HCT116 (cell line): ENCODE measurements around the gene MARCHF3. TPM values are rescaled to one million over a fixed set of nuclear protein-coding genes. Genes with fewer than 3 reads are reported as not detected.

Source experiments
- ATAC-seq: fragments of 200-7000 bp; cut with Tn5 transposase; 2 replicates; pipeline ENCODE4 v1.9.1; 2020; ENCODE audit warnings: mild to moderate bottlenecking, moderate library complexity
- BruUV-seq: library from RNA; stranded (reverse); fragments of 400-500 nt; replicated peaks from 2 replicates; lab custom pipeline; 2021; lab: Mats Ljungman, UMichigan
- CTCF ChIA-PET: fragments of 300-600 bp; sonication (Branson Sonifier 250); formaldehyde crosslinking; loops from one replicate; lab custom pipeline; 2021; ENCODE audit warnings: antibody characterized with exemption; lab: Charles Lee
- POLR2A ChIA-PET: fragments of 300-600, 350-600 bp; sonication (Branson Sonifier 250); formaldehyde crosslinking; loops from one replicate; lab custom pipeline; 2021; ENCODE audit warnings: antibody characterized with exemption; lab: Charles Lee
- RAD21 ChIA-PET, 2 experiments: fragments of 300-600 bp; sonication (Branson Sonifier 250); formaldehyde crosslinking; loops; one replicate each; lab custom pipeline; 2023; ENCODE audit warnings: low total read pairs in 2 of 2; ENCODE audit not compliant: uncharacterized antibody in 2 of 2, unreplicated experiment in 2 of 2, low non-redundant PET in 1 of 2; lab: Charles Lee
- DNase-seq: peaks from one replicate; pipeline ENCODE4 v3.0.0-alpha.2; 2010; ENCODE audit warnings: low read depth, low spot score
- H2AFZ ChIP-seq: fragments of 200-600 bp; shearing (Covaris generic), sonication (generic); 2 replicates; pipeline ENCODE4 v1.6.1; 2017; ENCODE audit warnings: low read depth, mixed run types, mixed read lengths, antibody characterized with exemption, low read length; ENCODE audit not compliant: poor library complexity, severe bottlenecking
- H3K27ac ChIP-seq: 2 replicates; pipeline ENCODE4 v1.5.1; 2012; ENCODE audit warnings: low read depth, low read length
- H3K27me3 ChIP-seq: fragments of 200-600 bp; sonication (generic); 2 replicates; pipeline ENCODE4 v1.6.1; 2016; ENCODE audit warnings: mixed run types, low read length, mixed read lengths; ENCODE audit not compliant: insufficient read depth
- H3K36me3 ChIP-seq, 2 experiments: fragments of 200-500 bp in 1 of 2; fragments of 200-600 bp in 1 of 2; sonication (Bioruptor generic) in 1 of 2; sonication (generic) in 1 of 2; 2 replicates each; pipeline versions ENCODE4 v1.5.1 to v1.6.1; 2014 to 2016; ENCODE audit warnings: low read length in 2 of 2, inconsistent platforms in 1 of 2, mixed read lengths in 1 of 2, mixed run types in 1 of 2; ENCODE audit not compliant: insufficient read depth in 2 of 2, control insufficient read depth in 1 of 2
- H3K4me1 ChIP-seq, 2 experiments: fragments of 200-600 bp in 1 of 2; sonication (generic) in 1 of 2; 2 replicates each; pipeline versions ENCODE4 v1.5.1 to v1.6.1; 2012 to 2017; ENCODE audit warnings: low read length in 2 of 2, inconsistent platforms in 1 of 2, mild to moderate bottlenecking in 1 of 2, mixed read lengths in 1 of 2, mixed run types in 1 of 2, moderate library complexity in 1 of 2; ENCODE audit not compliant: insufficient read depth in 2 of 2, control insufficient read depth in 1 of 2
- H3K4me2 ChIP-seq: fragments of 200-600 bp; sonication (generic); 2 replicates; pipeline ENCODE4 v1.6.1; 2017; ENCODE audit warnings: mixed run types, low read length, mixed read lengths
- H3K4me3 ChIP-seq, 2 experiments: fragments of 200-600 bp in 1 of 2; sonication (generic) in 1 of 2; replicated peaks in 1 of 2; 2 replicates each; pipeline ENCODE4 v1.5.1; 2011 to 2016; ENCODE audit warnings: low read length in 2 of 2, control low read depth in 1 of 2, low read depth in 1 of 2, mild to moderate bottlenecking in 1 of 2, mixed read lengths in 1 of 2, mixed run types in 1 of 2
- H3K79me2 ChIP-seq: fragments of 200-600 bp; sonication (generic); 2 replicates; pipeline ENCODE4 v1.6.1; 2017; ENCODE audit warnings: mild to moderate bottlenecking, mixed run types, low read length, moderate library complexity, mixed read lengths; ENCODE audit not compliant: insufficient read depth
- H3K9ac ChIP-seq: fragments of 200-600 bp; sonication (generic); 2 replicates; pipeline ENCODE4 v1.6.1; 2016; ENCODE audit warnings: low read length, mixed read lengths
- H3K9me2 ChIP-seq: fragments of 200-600 bp; sonication (generic), shearing (Covaris generic); 2 replicates; pipeline ENCODE4 v1.6.1; 2017; ENCODE audit warnings: mixed run types, mild to moderate bottlenecking, moderate library complexity; ENCODE audit not compliant: insufficient read depth
- H3K9me3 ChIP-seq, 2 experiments: fragments of 200-500 bp in 1 of 2; fragments of 200-600 bp in 1 of 2; sonication (Bioruptor generic) in 1 of 2; sonication (generic) in 1 of 2; 2 replicates each; pipeline ENCODE4 v1.6.1; 2014 to 2017; ENCODE audit warnings: low read length in 2 of 2, mixed read lengths in 2 of 2, inconsistent platforms in 1 of 2, low read depth in 1 of 2, mild to moderate bottlenecking in 1 of 2, mixed run types in 1 of 2, moderate library complexity in 1 of 2; ENCODE audit not compliant: control insufficient read depth in 1 of 2, insufficient read depth in 1 of 2
- H4K20me1 ChIP-seq: fragments of 200-600 bp; sonication (generic), shearing (Covaris generic); 2 replicates; pipeline ENCODE4 v1.6.1; 2017; ENCODE audit warnings: mixed run types, mild to moderate bottlenecking, moderate library complexity; ENCODE audit not compliant: insufficient read depth
- ATF3 ChIP-seq: IDR thresholded peaks from 2 replicates; pipeline ENCODE4 v1.6.1; 2012
- CBX3 ChIP-seq: IDR thresholded peaks from 2 replicates; pipeline ENCODE4 v1.6.1; 2012; ENCODE audit warnings: low read depth
- CEBPB ChIP-seq: IDR thresholded peaks from 2 replicates; pipeline ENCODE4 v1.6.1; 2012; ENCODE audit warnings: low read depth
- EGR1 ChIP-seq: IDR thresholded peaks from 2 replicates; pipeline ENCODE4 v1.6.1; 2012; ENCODE audit warnings: low read depth
- ELF1 ChIP-seq: IDR thresholded peaks from 2 replicates; pipeline ENCODE4 v1.6.1; 2012; ENCODE audit warnings: low read depth, borderline replicate concordance
- EZH2 ChIP-seq: fragments of 200-600 bp; sonication (generic); IDR thresholded peaks from 2 replicates; pipeline ENCODE4 v1.6.1; 2017; ENCODE audit warnings: antibody characterized with exemption, mixed run types
- FOSL1 ChIP-seq: IDR thresholded peaks from 2 replicates; pipeline ENCODE4 v1.6.1; 2012; ENCODE audit warnings: low read depth
- MAX ChIP-seq: IDR thresholded peaks from 2 replicates; pipeline ENCODE4 v1.6.1; 2012
- POLR2A ChIP-seq: IDR thresholded peaks from 2 replicates; pipeline ENCODE4 v1.7.0; 2011; ENCODE audit warnings: borderline replicate concordance; ENCODE audit not compliant: insufficient read depth, insufficient read length; ENCODE audit errors: extremely low read depth
- POLR2AphosphoS5 ChIP-seq: IDR thresholded peaks from 2 replicates; pipeline ENCODE4 v1.6.1; 2011; ENCODE audit warnings: mild to moderate bottlenecking, low read depth, low read length, moderate library complexity
- RAD21 ChIP-seq: IDR thresholded peaks from 2 replicates; pipeline ENCODE4 v1.6.1; 2012; ENCODE audit warnings: low read depth, mild to moderate bottlenecking
- REST ChIP-seq: IDR thresholded peaks from 2 replicates; pipeline ENCODE4 v1.6.1; 2012; ENCODE audit warnings: low read depth
- SIN3A ChIP-seq: IDR thresholded peaks from 2 replicates; pipeline ENCODE4 v1.6.1; 2012; ENCODE audit warnings: low read depth
- SP1 ChIP-seq: IDR thresholded peaks from 2 replicates; pipeline ENCODE4 v1.6.1; 2012; ENCODE audit warnings: low read depth
- SRF ChIP-seq: IDR thresholded peaks from 2 replicates; pipeline ENCODE4 v1.6.1; 2012; ENCODE audit warnings: low read depth
- TCF7L2 ChIP-seq: IDR thresholded peaks from 2 replicates; pipeline ENCODE4 v1.7.0; 2011; ENCODE audit warnings: borderline replicate concordance, inconsistent platforms; ENCODE audit not compliant: insufficient read depth, insufficient read length; ENCODE audit errors: extremely low read depth
- YY1 ChIP-seq: IDR thresholded peaks from 2 replicates; pipeline ENCODE4 v1.6.1; 2011; ENCODE audit warnings: low read length, low read depth, moderate library complexity, mild to moderate bottlenecking; ENCODE audit not compliant: insufficient replicate concordance; ENCODE audit errors: extremely low read depth
- ZFX ChIP-seq: fragments of 450-650 bp; IDR thresholded peaks from 2 replicates; pipeline ENCODE4 v1.6.1; 2017
- intact Hi-C: fragments of 100-400 bp; cut with micrococcal nuclease; formaldehyde crosslinking; loops from 2 replicates; pipeline ENCODE4 v1.10.0; 2022
- total RNA-seq: library from RNA; stranded (reverse); gene quantifications from one replicate; pipeline ENCODE4 v1.2.1, GENCODE V29; 2021; ENCODE audit not compliant: unreplicated experiment
- TF ChIP-seq, protein P1 (sequence below): IDR thresholded peaks from 2 replicates; pipeline ENCODE4 v1.6.1; 2011; ENCODE audit warnings: mild to moderate bottlenecking, low read length, moderate library complexity; ENCODE audit not compliant: insufficient replicate concordance; ENCODE audit errors: extremely low read depth
- TF ChIP-seq, protein P2 (sequence below), 3 experiments: fragments of 200-600 bp in 1 of 3; sonication (generic) in 1 of 3; IDR thresholded peaks in 2 of 3; conservative IDR thresholded peaks in 1 of 3; 2 replicates each; pipeline ENCODE4 v1.5.1; 2012 to 2017; ENCODE audit warnings: low read depth in 2 of 3, low read length in 2 of 3, antibody characterized with exemption in 1 of 3, borderline replicate concordance in 1 of 3, control low read depth in 1 of 3, mild to moderate bottlenecking in 1 of 3, mixed read lengths in 1 of 3, mixed run types in 1 of 3, moderate library complexity in 1 of 3; ENCODE audit not compliant: insufficient read depth in 1 of 3

MARCHF3 gene
- total RNA-seq, 1 experiment from 2014 or later, result 2.3 TPM

DNA sequence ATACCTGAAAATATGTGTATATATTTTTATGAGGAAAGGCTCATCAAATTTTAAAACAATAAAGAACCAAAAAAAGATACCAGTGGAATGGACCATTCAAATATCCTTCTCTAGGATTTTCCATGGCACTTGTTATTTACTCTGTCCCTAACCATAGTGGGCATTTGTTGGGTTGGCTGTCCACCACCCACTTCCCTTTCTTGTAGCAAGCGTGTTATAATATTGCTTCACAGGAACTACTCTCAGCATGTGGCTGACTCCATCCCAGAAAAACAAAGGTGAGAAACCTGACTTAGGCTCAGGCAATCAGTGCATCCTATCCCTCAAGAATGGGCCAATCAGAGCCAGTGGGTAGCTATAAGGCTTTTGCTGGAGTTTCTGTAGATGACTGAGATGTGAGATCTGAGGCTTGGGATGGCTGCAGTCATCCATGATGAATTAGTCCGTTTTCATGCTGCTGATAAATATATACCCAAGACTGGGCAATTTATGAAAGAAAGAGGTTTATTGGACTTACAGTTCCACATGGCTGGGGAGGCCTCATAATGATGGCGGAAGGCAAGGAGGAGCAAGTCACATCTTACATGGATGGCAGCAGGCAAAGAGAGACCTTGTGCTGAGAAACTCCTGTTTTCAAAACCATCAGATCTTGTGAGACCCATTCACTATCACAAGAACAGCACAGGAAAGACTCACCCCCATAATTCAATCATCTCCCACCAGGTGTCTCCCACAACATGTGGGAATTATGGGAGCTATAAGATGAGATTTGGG is 25.7 kb upstream of the MARCHF3 start:
- H3K27me3 ChIP-seq, result no peaks in the 10 kb centered on the region
- H3K36me3 ChIP-seq, result no peaks in the 10 kb centered on the region
- no peak overlapping the region for H3K27ac ChIP-seq
- ChIA-PET CTCF (no interaction called here), POLR2A (no interaction called here), RAD21 (no interaction called here)
- no peak overlapping the region for H3K9ac ChIP-seq
- no peak overlapping the region for H2AFZ ChIP-seq
- H4K20me1 ChIP-seq, result no peaks in the 10 kb centered on the region
- H3K9me3 ChIP-seq, result no peaks in the 10 kb centered on the region
- intact Hi-C loops, result no loop called here
- H3K9me2 ChIP-seq, result no peaks in the 10 kb centered on the region
- H3K4me2 ChIP-seq, result no peak overlapping the region
- TF ChIP-seq SIN3A, result no peak
- TF ChIP-seq SRF, result no peak
- TF ChIP-seq, protein P1, sequence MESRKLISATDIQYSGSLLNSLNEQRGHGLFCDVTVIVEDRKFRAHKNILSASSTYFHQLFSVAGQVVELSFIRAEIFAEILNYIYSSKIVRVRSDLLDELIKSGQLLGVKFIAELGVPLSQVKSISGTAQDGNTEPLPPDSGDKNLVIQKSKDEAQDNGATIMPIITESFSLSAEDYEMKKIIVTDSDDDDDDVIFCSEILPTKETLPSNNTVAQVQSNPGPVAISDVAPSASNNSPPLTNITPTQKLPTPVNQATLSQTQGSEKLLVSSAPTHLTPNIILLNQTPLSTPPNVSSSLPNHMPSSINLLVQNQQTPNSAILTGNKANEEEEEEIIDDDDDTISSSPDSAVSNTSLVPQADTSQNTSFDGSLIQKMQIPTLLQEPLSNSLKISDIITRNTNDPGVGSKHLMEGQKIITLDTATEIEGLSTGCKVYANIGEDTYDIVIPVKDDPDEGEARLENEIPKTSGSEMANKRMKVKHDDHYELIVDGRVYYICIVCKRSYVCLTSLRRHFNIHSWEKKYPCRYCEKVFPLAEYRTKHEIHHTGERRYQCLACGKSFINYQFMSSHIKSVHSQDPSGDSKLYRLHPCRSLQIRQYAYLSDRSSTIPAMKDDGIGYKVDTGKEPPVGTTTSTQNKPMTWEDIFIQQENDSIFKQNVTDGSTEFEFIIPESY, result no peak
- no peak for TF ChIP-seq FOSL1
- TF ChIP-seq EZH2, result no peak
- TF ChIP-seq POLR2A, result no peak
- no peak for TF ChIP-seq ATF3
- no peak for TF ChIP-seq SP1
- TF ChIP-seq TCF7L2, result no peak
- TF ChIP-seq REST, result no peak
- TF ChIP-seq MAX, result no peak
- TF ChIP-seq POLR2AphosphoS5, result no peak
- no peak for TF ChIP-seq ELF1
- no peak for TF ChIP-seq EGR1
- no peak for TF ChIP-seq RAD21
- TF ChIP-seq ZFX, result no peak
- TF ChIP-seq, protein P2, sequence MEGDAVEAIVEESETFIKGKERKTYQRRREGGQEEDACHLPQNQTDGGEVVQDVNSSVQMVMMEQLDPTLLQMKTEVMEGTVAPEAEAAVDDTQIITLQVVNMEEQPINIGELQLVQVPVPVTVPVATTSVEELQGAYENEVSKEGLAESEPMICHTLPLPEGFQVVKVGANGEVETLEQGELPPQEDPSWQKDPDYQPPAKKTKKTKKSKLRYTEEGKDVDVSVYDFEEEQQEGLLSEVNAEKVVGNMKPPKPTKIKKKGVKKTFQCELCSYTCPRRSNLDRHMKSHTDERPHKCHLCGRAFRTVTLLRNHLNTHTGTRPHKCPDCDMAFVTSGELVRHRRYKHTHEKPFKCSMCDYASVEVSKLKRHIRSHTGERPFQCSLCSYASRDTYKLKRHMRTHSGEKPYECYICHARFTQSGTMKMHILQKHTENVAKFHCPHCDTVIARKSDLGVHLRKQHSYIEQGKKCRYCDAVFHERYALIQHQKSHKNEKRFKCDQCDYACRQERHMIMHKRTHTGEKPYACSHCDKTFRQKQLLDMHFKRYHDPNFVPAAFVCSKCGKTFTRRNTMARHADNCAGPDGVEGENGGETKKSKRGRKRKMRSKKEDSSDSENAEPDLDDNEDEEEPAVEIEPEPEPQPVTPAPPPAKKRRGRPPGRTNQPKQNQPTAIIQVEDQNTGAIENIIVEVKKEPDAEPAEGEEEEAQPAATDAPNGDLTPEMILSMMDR (IDR thresholded peaks at IDR 0.05 in 2 of 3, conservative IDR thresholded peaks at IDR 0.05 in 1 of 3; ENCODE audit: borderline replicate concordance in 1 of 3, insufficient read depth in 1 of 3, low read depth in 2 of 3, low read length in 2 of 3), result no peak
- no peak for TF ChIP-seq YY1
- no peak for TF ChIP-seq CEBPB
- no peak for TF ChIP-seq CBX3
- BruUV-seq, result no TSS peak
- H3K79me2 ChIP-seq, result no peaks in the 10 kb centered on the region
- no peak overlapping the region for H3K4me3 ChIP-seq
- no peaks in the 10 kb centered on the region for H3K4me1 ChIP-seq
- no peak for DNase-seq
- no peak for ATAC-seq
